Astrocyte (in vitro differentiated cells and primary cell): Measurements from ENCODE around the gene ITGBL1.

Experiments used
- CTCF ChIP-seq: IDR thresholded peaks from 2 replicates; pipeline ENCODE4 v1.5.1; 2011; ENCODE audit warnings: low read depth, mild to moderate bottlenecking, inconsistent platforms, low read length, moderate library complexity; ENCODE audit not compliant: insufficient read depth
- EZH2 ChIP-seq: IDR thresholded peaks from 2 replicates; pipeline ENCODE4 v1.6.1; 2012; ENCODE audit warnings: mild to moderate bottlenecking, low read length, inconsistent platforms; ENCODE audit not compliant: insufficient read depth

- TF ChIP-seq CTCF, result no peak
- TF ChIP-seq EZH2, result no peak
Observed at GRCh38 chr13:101660711-101661110, 208.2 kb downstream of the ITGBL1 start.
